ENCODE data around the gene PCDHGC5.

The PCDHGC5 gene

GRCh38 chr5:141511771-141512325 is 23.0 kb downstream of the PCDHGC5 start:
- TF ChIP-seq FOXM1 (IDR thresholded peaks at IDR 0.05; ENCODE audit: borderline replicate concordance, low read depth) (no peak), NFIC (IDR thresholded peaks at IDR 0.05) (no peak), TEAD4 (IDR thresholded peaks at IDR 0.05) (no peak), REST (IDR thresholded peaks at IDR 0.05; ENCODE audit: low read depth) (no peak)

DNA sequence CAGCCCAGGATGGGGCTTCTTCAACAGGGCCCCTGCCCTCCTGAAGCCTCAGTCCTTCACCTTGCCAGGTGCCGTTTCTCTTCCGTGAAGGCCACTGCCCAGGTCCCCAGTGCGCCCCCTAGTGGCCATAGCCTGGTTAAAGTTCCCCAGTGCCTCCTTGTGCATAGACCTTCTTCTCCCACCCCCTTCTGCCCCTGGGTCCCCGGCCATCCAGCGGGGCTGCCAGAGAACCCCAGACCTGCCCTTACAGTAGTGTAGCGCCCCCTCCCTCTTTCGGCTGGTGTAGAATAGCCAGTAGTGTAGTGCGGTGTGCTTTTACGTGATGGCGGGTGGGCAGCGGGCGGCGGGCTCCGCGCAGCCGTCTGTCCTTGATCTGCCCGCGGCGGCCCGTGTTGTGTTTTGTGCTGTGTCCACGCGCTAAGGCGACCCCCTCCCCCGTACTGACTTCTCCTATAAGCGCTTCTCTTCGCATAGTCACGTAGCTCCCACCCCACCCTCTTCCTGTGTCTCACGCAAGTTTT is 23.6 kb downstream of the PCDHGC5 start:
- TF ChIP-seq EGR1 (IDR thresholded peaks at IDR 0.05) = no peak
- TF ChIP-seq MAX (IDR thresholded peaks at IDR 0.05) = no peak
- no peak for TF ChIP-seq TAF1 (IDR thresholded peaks at IDR 0.05; ENCODE audit: low read depth)
- no peak for TF ChIP-seq CEBPB (IDR thresholded peaks at IDR 0.05)
- no peak for TF ChIP-seq USF1 (IDR thresholded peaks at IDR 0.05)
- TF ChIP-seq YY1 (IDR thresholded peaks at IDR 0.05; ENCODE audit: low read depth) = no peak
- TF ChIP-seq TCF12 (IDR thresholded peaks at IDR 0.05; ENCODE audit: low read depth) = no peak
- peak; percentile 63 for TF ChIP-seq ZBTB7A (IDR thresholded peaks at IDR 0.05; ENCODE audit: low read depth)
- TF ChIP-seq NFIC (IDR thresholded peaks at IDR 0.05) = no peak
- 0 out of 2 replicates have a peak, but pooled peaks have one; percentile 11 for TF ChIP-seq EP300 (IDR thresholded peaks at IDR 0.05; ENCODE audit: borderline replicate concordance)
- no peak for TF ChIP-seq TEAD4 (IDR thresholded peaks at IDR 0.05)
- TF ChIP-seq RAD21 (IDR thresholded peaks at IDR 0.05; ENCODE audit: low read depth) = peak; percentile 65
- TF ChIP-seq FOXM1 (IDR thresholded peaks at IDR 0.05; ENCODE audit: borderline replicate concordance, low read depth) = no peak
- no peak for TF ChIP-seq REST (IDR thresholded peaks at IDR 0.05; ENCODE audit: low read depth)
- no peak for TF ChIP-seq CREB1 (IDR thresholded peaks at IDR 0.05; ENCODE audit: low read depth)

- TF ChIP-seq RAD21 (IDR thresholded peaks at IDR 0.05; ENCODE audit: low read depth) (no peak), EP300 (IDR thresholded peaks at IDR 0.05; ENCODE audit: borderline replicate concordance) (no peak), REST (IDR thresholded peaks at IDR 0.05; ENCODE audit: low read depth) (no peak), TEAD4 (IDR thresholded peaks at IDR 0.05) (no peak), TCF12 (IDR thresholded peaks at IDR 0.05; ENCODE audit: low read depth) (no peak), CEBPB (IDR thresholded peaks at IDR 0.05) (no peak), EGR1 (IDR thresholded peaks at IDR 0.05) (no peak), TAF1 (IDR thresholded peaks at IDR 0.05; ENCODE audit: low read depth) (no peak), FOXM1 (IDR thresholded peaks at IDR 0.05; ENCODE audit: borderline replicate concordance, low read depth) (no peak), USF1 (IDR thresholded peaks at IDR 0.05) (no peak), ZBTB7A (IDR thresholded peaks at IDR 0.05; ENCODE audit: low read depth) (no peak), NFIC (IDR thresholded peaks at IDR 0.05) (no peak), YY1 (IDR thresholded peaks at IDR 0.05; ENCODE audit: low read depth) (no peak), CREB1 (IDR thresholded peaks at IDR 0.05; ENCODE audit: low read depth) (no peak), MAX (IDR thresholded peaks at IDR 0.05) (no peak)
These were observed 24.2 kb downstream of the PCDHGC5 start for GRCh38 chr5:141512911-141513626.
